Mesenchymal stem cell (in vitro differentiated cells and primary cell): ENCODE measurements around the gene PSG1.
"Not testable (repeated sequence)": the region's sequence is repeated elsewhere in the genome, so short reads cannot be mapped to it uniquely, and the experiment has no call there.

ENCODE experiments used
- DNase-seq: peaks from one replicate; pipeline ENCODE4 v3.0.0-alpha.2; 2013
- H2AFZ ChIP-seq: one replicate; pipeline ENCODE4 v1.6.1; 2013; ENCODE audit warnings: low read depth, mild to moderate bottlenecking, control low read depth, inconsistent platforms, low read length, moderate library complexity
- H2AK5ac ChIP-seq: 2 replicates; pipeline ENCODE4 v1.6.1; 2013; ENCODE audit warnings: low read length, moderate library complexity, mild to moderate bottlenecking, inconsistent platforms; ENCODE audit not compliant: severe bottlenecking
- H2BK120ac ChIP-seq: one replicate; pipeline ENCODE4 v1.6.1; 2013; ENCODE audit warnings: low read depth, mild to moderate bottlenecking, inconsistent platforms, low read length, moderate library complexity
- H2BK12ac ChIP-seq, 2 experiments: one replicate each; pipeline ENCODE4 v1.6.1; 2013; ENCODE audit warnings: inconsistent platforms in 2 of 2, low read length in 2 of 2, mild to moderate bottlenecking in 2 of 2, moderate library complexity in 2 of 2, control low read depth in 1 of 2
- H2BK15ac ChIP-seq: one replicate; pipeline ENCODE4 v1.6.1; 2013; ENCODE audit warnings: mild to moderate bottlenecking, low read depth, inconsistent platforms; ENCODE audit not compliant: poor library complexity, severe bottlenecking
- H2BK5ac ChIP-seq: 2 replicates; pipeline ENCODE4 v1.6.1; 2013; ENCODE audit warnings: low read depth, mild to moderate bottlenecking, low read length, control low read depth, inconsistent platforms; ENCODE audit not compliant: poor library complexity, severe bottlenecking
- H3K14ac ChIP-seq, 2 experiments: one replicate each; pipeline ENCODE4 v1.6.1; 2013; ENCODE audit warnings: inconsistent platforms in 2 of 2, low read length in 2 of 2, control low read depth in 1 of 2, mild to moderate bottlenecking in 1 of 2, moderate library complexity in 1 of 2
- H3K18ac ChIP-seq, 2 experiments: one replicate each; pipeline ENCODE4 v1.6.1; 2013; ENCODE audit warnings: inconsistent platforms in 2 of 2, low read length in 2 of 2, control low read depth in 1 of 2, low read depth in 1 of 2, mild to moderate bottlenecking in 1 of 2
- H3K23ac ChIP-seq, 2 experiments: one replicate each; pipeline ENCODE4 v1.6.1; 2013; ENCODE audit warnings: inconsistent platforms in 2 of 2, low read length in 2 of 2, mild to moderate bottlenecking in 2 of 2, moderate library complexity in 2 of 2, control low read depth in 1 of 2
- H3K27ac ChIP-seq: 2 replicates; pipeline ENCODE4 v1.5.1; 2013; ENCODE audit warnings: mild to moderate bottlenecking, moderate library complexity, low read length, control low read depth, inconsistent platforms; ENCODE audit not compliant: poor library complexity, severe bottlenecking
- H3K27me3 ChIP-seq, 2 experiments: 2 replicates each; pipeline versions ENCODE4 v1.6.1 to v1.7.0; 2013; ENCODE audit warnings: low read length in 2 of 2, mild to moderate bottlenecking in 2 of 2, moderate library complexity in 2 of 2, control low read depth in 1 of 2, inconsistent platforms in 1 of 2; ENCODE audit not compliant: control insufficient read depth in 1 of 2, insufficient read depth in 1 of 2
- H3K36me3 ChIP-seq, 2 experiments: 2 replicates each; pipeline versions ENCODE4 v1.6.1 to v1.7.0; 2013; ENCODE audit warnings: low read length in 2 of 2, control low read depth in 1 of 2, inconsistent platforms in 1 of 2, low read depth in 1 of 2, mild to moderate bottlenecking in 1 of 2; ENCODE audit not compliant: insufficient read depth in 2 of 2, control insufficient read depth in 1 of 2
- H3K4ac ChIP-seq, 2 experiments: one replicate each; pipeline ENCODE4 v1.6.1; 2013; ENCODE audit warnings: inconsistent platforms in 2 of 2, low read length in 2 of 2, mild to moderate bottlenecking in 2 of 2, moderate library complexity in 2 of 2, control low read depth in 1 of 2, low read depth in 1 of 2
- H3K4me1 ChIP-seq: 2 replicates; pipeline ENCODE4 v1.6.1; 2013; ENCODE audit warnings: low read depth, low read length, control low read depth; ENCODE audit not compliant: control insufficient read depth, insufficient read depth
- H3K4me2 ChIP-seq: 2 replicates; pipeline ENCODE4 v1.6.1; 2013; ENCODE audit warnings: low read length, mild to moderate bottlenecking, inconsistent platforms; ENCODE audit not compliant: poor library complexity, severe bottlenecking
- H3K4me3 ChIP-seq, 2 experiments: 2 replicates each; pipeline versions ENCODE4 v1.5.1 to v1.7.0; 2013; ENCODE audit warnings: low read length in 2 of 2, mild to moderate bottlenecking in 2 of 2, control low read depth in 1 of 2, low read depth in 1 of 2; ENCODE audit not compliant: insufficient read depth in 1 of 2
- H3K79me1 ChIP-seq: replicated peaks from 2 replicates; pipeline ENCODE4 v1.6.1; 2013; ENCODE audit warnings: mild to moderate bottlenecking, control low read depth, low read length, inconsistent platforms; ENCODE audit not compliant: poor library complexity, severe bottlenecking
- H3K9ac ChIP-seq: 2 replicates; pipeline ENCODE4 v1.7.0; 2013; ENCODE audit warnings: mild to moderate bottlenecking, low read length, moderate library complexity
- H3K9me3 ChIP-seq: 2 replicates; pipeline ENCODE4 v1.7.0; 2013; ENCODE audit warnings: mild to moderate bottlenecking, low read length; ENCODE audit not compliant: control insufficient read depth
- H4K8ac ChIP-seq: one replicate; pipeline ENCODE4 v1.6.1; 2013; ENCODE audit warnings: inconsistent platforms, mild to moderate bottlenecking, low read length, moderate library complexity
- H4K91ac ChIP-seq: one replicate; pipeline ENCODE4 v1.6.1; 2013; ENCODE audit warnings: mild to moderate bottlenecking, low read length, inconsistent platforms
- WGBS: methylation state at CpG from one replicate; pipeline ENCODE4 v1.1.7; 2013; ENCODE audit warnings: mixed read lengths; 5-methylcytosine and 5-hydroxymethylcytosine counted together

PSG1 gene

GRCh38 chr19:42874136-42874535, 5.4 kb downstream of the PSG1 start:
- not testable (repeated sequence) for H3K79me1 ChIP-seq, H4K91ac ChIP-seq, H3K27ac ChIP-seq, H3K18ac ChIP-seq, DNase-seq, H2BK15ac ChIP-seq, H3K27me3 ChIP-seq, H4K8ac ChIP-seq, H3K4me2 ChIP-seq, H2BK120ac ChIP-seq, H2BK5ac ChIP-seq, H3K4me3 ChIP-seq, H3K14ac ChIP-seq, H2BK12ac ChIP-seq, H3K23ac ChIP-seq, H3K9me3 ChIP-seq, H2AK5ac ChIP-seq, H3K4me1 ChIP-seq, H3K36me3 ChIP-seq, H3K9ac ChIP-seq, H2AFZ ChIP-seq, H3K4ac ChIP-seq
- WGBS: 54% methylated on average over 3 of the region's 3 CpGs

- H2AK5ac ChIP-seq: no peak overlapping the region
- no peak overlapping the region for H3K27ac ChIP-seq
- no peaks in the 10 kb centered on the region for H3K4me1 ChIP-seq
- no peak overlapping the region for H3K23ac ChIP-seq
- no peak overlapping the region for H2BK120ac ChIP-seq
- no peak overlapping the region for H3K4me2 ChIP-seq
- no peak overlapping the region for H3K9ac ChIP-seq
- 0% methylated on average over 1 of the region's 3 CpGs for WGBS
- no peaks in the 10 kb centered on the region for H3K79me1 ChIP-seq
- no peak overlapping the region for H3K14ac ChIP-seq
- no peak overlapping the region for H3K4me3 ChIP-seq
- no peak overlapping the region for H4K8ac ChIP-seq
- no peaks in the 10 kb centered on the region for H3K36me3 ChIP-seq
- no peak overlapping the region for H2AFZ ChIP-seq
- H4K91ac ChIP-seq: no peak overlapping the region
- no peaks in the 10 kb centered on the region for H3K27me3 ChIP-seq
- no peak overlapping the region for H3K18ac ChIP-seq
- no peak overlapping the region for H2BK12ac ChIP-seq
- H3K9me3 ChIP-seq: no peaks in the 10 kb centered on the region
- H2BK15ac ChIP-seq: no peak overlapping the region
- no peak for DNase-seq
- H3K4ac ChIP-seq: no peak overlapping the region
- H2BK5ac ChIP-seq: no peak overlapping the region
These were observed 6.9 kb downstream of the PSG1 start for GRCh38 chr19:42872608-42873007.

GRCh38 chr19:42857544-42857867, 22.0 kb downstream of the PSG1 start:
- Histone ChIP-seq H2BK5ac (no peak overlapping the region), H3K4me1 (no peaks in the 10 kb centered on the region), H3K18ac (no peak overlapping the region), H3K27ac (no peak overlapping the region), H2BK120ac (no peak overlapping the region), H3K4ac (no peak overlapping the region), H3K14ac (no peak overlapping the region), H3K4me3 (no peak overlapping the region), H2BK15ac (no peak overlapping the region), H3K9ac (no peak overlapping the region), H3K27me3 (no peaks in the 10 kb centered on the region), H3K9me3 (peaks cover 9% of the 10 kb centered on the region), H3K23ac (no peak overlapping the region), H4K91ac (no peak overlapping the region), H2AK5ac (no peak overlapping the region), H4K8ac (no peak overlapping the region), H2AFZ (no peak overlapping the region), H3K4me2 (no peak overlapping the region), H3K36me3 (no peaks in the 10 kb centered on the region), H3K79me1 (no peaks in the 10 kb centered on the region), H2BK12ac (no peak overlapping the region)
- 54% methylated on average over 4 of the region's 5 CpGs for WGBS
- no peak for DNase-seq

GRCh38 chr19:42856866-42857543, 22.5 kb downstream of the PSG1 start:
- H2BK5ac ChIP-seq, H3K18ac ChIP-seq, H2BK120ac ChIP-seq, H3K23ac ChIP-seq, H4K8ac ChIP-seq, H3K27me3 ChIP-seq, H4K91ac ChIP-seq, H3K4ac ChIP-seq, H3K9me3 ChIP-seq, H2AK5ac ChIP-seq, H3K14ac ChIP-seq, H3K4me2 ChIP-seq, H3K36me3 ChIP-seq, H2AFZ ChIP-seq, H2BK15ac ChIP-seq, H2BK12ac ChIP-seq, DNase-seq, H3K79me1 ChIP-seq, H3K4me3 ChIP-seq, H3K9ac ChIP-seq, H3K27ac ChIP-seq, H3K4me1 ChIP-seq: not testable (repeated sequence)
- 81% methylated on average over 18 of the region's 19 CpGs for WGBS
